Peyer's patch (tissue), 4 donors: ENCODE results near the gene CREB3L2. TPM values are rescaled to one million over a fixed set of nuclear protein-coding genes. Genes with fewer than 3 reads are reported as not detected.
"Not testable (repeated sequence)": the region's sequence is repeated elsewhere in the genome, so short reads cannot be mapped to it uniquely, and the experiment has no call there.

Source experiments
- DNase-seq, 3 donors: peaks; one replicate each; pipeline ENCODE4 v3.0.0-alpha.2; 2017 to 2019
- H3K27ac ChIP-seq, 4 donors: fragments of 200-600 bp; sonication (generic); one replicate each; pipeline ENCODE4 v1.5.1; 2016 to 2019
- H3K27me3 ChIP-seq, 2 donors: fragments of 200-600 bp; sonication (generic); one replicate each; pipeline ENCODE4 v1.5.1; 2019
- H3K36me3 ChIP-seq, 3 donors: fragments of 200-600 bp; sonication (generic); one replicate each; pipeline ENCODE4 v1.5.1; 2016 to 2019
- H3K4me1 ChIP-seq, 4 donors: fragments of 200-600 bp; sonication (generic); one replicate each; pipeline ENCODE4 v1.5.1; 2016 to 2019
- H3K4me3 ChIP-seq, 4 donors: fragments of 200-600 bp; sonication (generic); 1 replicate in 3 of 4; 2 replicates in 1 of 4; pipeline ENCODE4 v1.5.1; 2016 to 2019; ENCODE audit warnings: mild to moderate bottlenecking in 1 of 4
- H3K9me3 ChIP-seq, 4 donors: fragments of 200-600 bp; sonication (generic); one replicate each; pipeline ENCODE4 v1.5.1; 2016 to 2019; ENCODE audit warnings: mild to moderate bottlenecking in 1 of 4
- CTCF ChIP-seq, 6 experiments: fragments of 450-650 bp in 4 of 6; fragments of 200-600 bp in 2 of 6; sonication (generic) in 1 of 6; IDR thresholded peaks; one replicate each; pipeline ENCODE4 v1.5.1; 2017 to 2019; ENCODE audit warnings: antibody characterized with exemption in 6 of 6, mild to moderate bottlenecking in 3 of 6, moderate library complexity in 1 of 6
- POLR2A ChIP-seq, 2 donors: fragments of 450-650 bp; IDR thresholded peaks; one replicate each; pipeline ENCODE4 v1.5.1; 2017; ENCODE audit warnings: antibody characterized with exemption in 2 of 2, mild to moderate bottlenecking in 2 of 2, moderate library complexity in 2 of 2
- total RNA-seq, 4 donors: library from RNA; depleted of rRNA; stranded (reverse); fragments of >200 nt; gene quantifications; one replicate each; pipeline ENCODE4 v1.1.0, GENCODE V29; 2016

The CREB3L2 gene
- total RNA-seq = 10 to 100 TPM; 20.6 to 42.7 (median 33.6) TPM

- no peaks in the 10 kb centered on the region for H3K9me3 ChIP-seq
Observed at GRCh38 chr7:138001529-138002095, at the start of gene CREB3L2. Gene CREB3L2, minus strand, starts transcription at chr7:138002086. Its CDS starts 381 bp downstream, at chr7:138001705.

GRCh38 chr7:138049505-138050116 lies 47.7 kb upstream of the CREB3L2 start:
- Histone ChIP-seq H3K4me1 (no peaks in the 10 kb centered on the region), H3K4me3 (no peak overlapping the region), H3K36me3 (no peaks in the 10 kb centered on the region), H3K27me3 (no peaks in the 10 kb centered on the region), H3K9me3 (no peaks in the 10 kb centered on the region), H3K27ac (no peak overlapping the region)
- TF ChIP-seq POLR2A (IDR thresholded peaks at IDR 0.05) (no peak), CTCF (IDR thresholded peaks at IDR 0.05) (no peak)
- no peak for DNase-seq

More at GRCh38 chr7:138001529-138002095, at the start of gene CREB3L2:
- Histone ChIP-seq H3K27me3 (no peaks in the 10 kb centered on the region), H3K27ac (peak within 1 kb of the TSS; percentile 88 to 97 (median 93)), H3K36me3 (no peaks in the 10 kb centered on the region), H3K4me3 (peak within 1 kb of the TSS; percentile 71 to 91 (median 84)), H3K4me1 (peaks cover 0 to 29% (median 5%) of the 10 kb centered on the region in 4 donors)
- peak; percentile 56 to 82 (median 82) for DNase-seq
- TF ChIP-seq CTCF (IDR thresholded peaks at IDR 0.05) (no peak), POLR2A (IDR thresholded peaks at IDR 0.05) (peak; percentile 67 to 92)

GRCh38 chr7:138047907-138048306 lies 46.0 kb upstream of the CREB3L2 start:
- Histone ChIP-seq H3K9me3 (no peaks in the 10 kb centered on the region), H3K4me1 (no peaks in the 10 kb centered on the region), H3K36me3 (no peaks in the 10 kb centered on the region), H3K27me3 (no peaks in the 10 kb centered on the region), H3K27ac (no peak overlapping the region), H3K4me3 (no peak overlapping the region)
- TF ChIP-seq POLR2A (IDR thresholded peaks at IDR 0.05) (no peak), CTCF (IDR thresholded peaks at IDR 0.05) (no peak)
- no peak for DNase-seq

- Histone ChIP-seq H3K27me3 (no peaks in the 10 kb centered on the region), H3K36me3 (no peaks in the 10 kb centered on the region), H3K9me3 (no peaks in the 10 kb centered on the region), H3K4me3 (no peak overlapping the region), H3K27ac (no peak overlapping the region), H3K4me1 (no peaks in the 10 kb centered on the region)
- TF ChIP-seq CTCF (IDR thresholded peaks at IDR 0.05) (no peak), POLR2A (IDR thresholded peaks at IDR 0.05) (no peak)
- no peak for DNase-seq
Observed at GRCh38 chr7:138044897-138045296, 43.0 kb upstream of the CREB3L2 start.

- not testable (repeated sequence) for H3K27me3 ChIP-seq, H3K4me3 ChIP-seq
Observed at GRCh38 chr7:138040063-138040462, 38.2 kb upstream of the CREB3L2 start.

GRCh38 chr7:138036135-138036534 lies 34.2 kb upstream of the CREB3L2 start:
- Histone ChIP-seq H3K27ac (no peak overlapping the region), H3K27me3 (no peaks in the 10 kb centered on the region), H3K9me3 (peaks cover 0 to 2% (median 0%) of the 10 kb centered on the region in 4 donors), H3K4me3 (no peak overlapping the region), H3K4me1 (no peaks in the 10 kb centered on the region), H3K36me3 (no peaks in the 10 kb centered on the region)
- no peak for DNase-seq
- TF ChIP-seq CTCF (IDR thresholded peaks at IDR 0.05) = no peak
- TF ChIP-seq POLR2A (IDR thresholded peaks at IDR 0.05) = no peak

More at GRCh38 chr7:138040063-138040462, 38.2 kb upstream of the CREB3L2 start:
- not testable (repeated sequence) for DNase-seq, H3K9me3 ChIP-seq, H3K4me1 ChIP-seq, H3K27ac ChIP-seq, H3K36me3 ChIP-seq
